ENCODE measurements around the gene FEM1B.

- TF ChIP-seq CTCF (IDR thresholded peaks at IDR 0.05) (no peak), POLR2AphosphoS5 (IDR thresholded peaks at IDR 0.05) (peak; percentile 75)
Observed at GRCh38 chr15:68340726-68341671, 63.5 kb downstream of the FEM1B start.

Measured in prostate gland (tissue), 2 donors.